Esophagus squamous epithelium (tissue), 4 donors: ENCODE measurements around the gene ATAD2B.

ENCODE experiments used
- CTCF ChIP-seq, 6 experiments: fragments of 450-650 bp in 4 of 6; fragments of 200-600 bp in 2 of 6; sonication (generic) in 2 of 6; IDR thresholded peaks; one replicate each; pipeline ENCODE4 v1.5.1; 2016 to 2019; ENCODE audit warnings: antibody characterized with exemption in 6 of 6, mild to moderate bottlenecking in 4 of 6, moderate library complexity in 4 of 6
- POLR2A ChIP-seq, 4 donors: fragments of 450-650 bp; IDR thresholded peaks; one replicate each; pipeline ENCODE4 v1.6.1; 2017; ENCODE audit warnings: antibody characterized with exemption in 4 of 4, mild to moderate bottlenecking in 4 of 4, moderate library complexity in 3 of 4

- TF ChIP-seq CTCF (IDR thresholded peaks at IDR 0.05) = peak; percentile 74 to 95 (median 86)
- TF ChIP-seq POLR2A (IDR thresholded peaks at IDR 0.05) = peak in 3 of 4 donors; percentile 57 to 87 (median 81)
Observed at GRCh38 chr2:23926750-23927571, at the start of gene ATAD2B.
